ENCODE measurements around the gene ING2.
"Not testable (repeated sequence)": the region's sequence is repeated elsewhere in the genome, so short reads cannot be mapped to it uniquely, and the experiment has no call there.

ING2 gene

DNA sequence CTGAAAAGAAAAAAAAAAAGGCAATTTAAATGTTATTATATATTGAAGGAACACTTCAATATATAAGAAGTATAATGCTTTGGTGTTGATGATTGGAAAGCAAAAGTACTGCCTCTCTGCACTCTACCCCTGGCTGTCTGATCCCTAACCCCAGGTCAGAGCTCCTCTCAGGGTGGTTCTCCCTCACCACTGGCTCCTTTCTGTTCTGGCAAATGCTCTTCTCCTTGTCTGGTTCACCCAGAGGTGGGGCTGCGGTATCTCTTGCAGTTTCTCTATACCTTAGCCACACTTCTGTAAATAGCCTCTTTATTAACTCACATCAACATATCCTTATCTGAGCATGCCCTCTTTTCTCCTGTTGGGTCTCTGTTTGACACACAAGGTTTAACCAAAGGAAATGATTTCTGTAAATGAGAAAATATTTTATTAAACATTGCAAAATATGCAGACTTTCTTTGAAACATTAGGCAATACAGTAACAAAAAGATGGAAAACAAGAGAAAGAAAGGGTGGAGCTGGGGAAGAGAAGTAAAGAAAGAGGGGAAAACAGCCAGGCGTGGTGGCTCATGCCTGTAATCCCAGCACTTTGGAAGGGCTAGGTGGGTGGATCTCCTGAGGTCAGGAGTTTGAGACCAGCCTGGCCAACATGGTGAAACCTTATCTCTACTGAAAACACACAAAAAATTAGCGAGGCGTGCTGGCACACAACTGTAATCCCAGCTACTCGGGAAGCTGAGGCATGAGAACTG lies 45.7 kb downstream of the ING2 start:
- DNase-seq = no peak

DNA sequence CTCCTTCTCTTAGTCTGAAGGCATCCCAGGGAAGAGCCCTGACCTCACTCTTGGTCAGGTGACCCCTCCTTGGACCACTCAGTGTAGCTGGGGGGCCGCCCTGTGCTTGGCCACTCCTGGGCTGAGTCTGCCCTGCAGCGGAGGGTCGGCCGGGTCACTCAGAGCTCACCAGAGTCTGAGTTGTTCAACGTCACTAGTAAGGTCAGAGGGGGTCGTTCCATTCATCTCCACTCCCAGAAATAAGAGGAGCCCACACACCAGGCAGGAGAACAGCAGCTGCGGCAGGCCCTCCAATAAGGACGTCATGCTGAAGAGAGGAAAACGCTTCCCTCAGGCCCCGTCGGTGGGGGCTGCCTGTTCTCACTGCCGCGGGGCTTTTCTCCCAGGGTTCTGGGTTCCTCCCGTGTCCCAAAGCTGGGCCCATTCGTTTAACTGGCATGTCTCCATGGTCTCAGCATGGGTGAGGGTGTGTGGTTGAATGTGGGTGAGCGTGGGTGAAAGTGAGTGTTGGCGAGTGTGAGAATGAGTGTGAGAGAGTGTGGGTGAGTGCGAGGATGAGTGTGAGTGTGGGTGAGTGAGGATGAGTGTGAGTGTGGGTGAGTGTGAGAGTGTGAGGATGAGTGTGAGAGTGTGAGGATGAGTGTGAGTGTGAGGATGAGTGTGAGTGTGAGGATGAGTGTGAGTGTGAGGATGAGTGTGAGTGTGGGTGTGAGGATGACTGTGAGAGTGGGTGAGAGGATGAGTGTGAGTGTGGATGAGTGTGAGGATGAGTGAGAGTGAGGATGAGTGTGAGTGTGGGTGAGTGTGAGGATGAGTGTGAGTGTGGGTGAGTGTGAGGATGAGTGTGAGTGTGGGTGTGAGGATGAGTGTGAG lies 47.7 kb downstream of the ING2 start:
- DNase-seq = no peak

DNA sequence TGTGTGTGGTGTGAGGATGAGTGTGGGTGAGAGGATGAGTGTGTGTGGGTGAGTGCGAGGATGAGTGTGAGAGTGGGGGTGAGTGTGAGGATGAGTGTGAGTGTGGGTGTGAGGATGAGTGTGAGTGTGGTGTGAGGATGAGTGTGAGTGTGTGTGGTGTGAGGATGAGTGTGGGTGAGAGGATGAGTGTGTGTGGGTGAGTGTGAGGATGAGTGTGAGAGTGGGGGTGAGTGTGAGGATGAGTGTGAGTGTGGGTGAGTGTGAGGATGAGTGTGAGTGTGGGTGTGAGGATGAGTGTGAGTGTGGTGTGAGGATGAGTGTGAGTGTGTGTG lies 48.3 kb downstream of the ING2 start:
- DNase-seq = not testable (repeated sequence)

DNA sequence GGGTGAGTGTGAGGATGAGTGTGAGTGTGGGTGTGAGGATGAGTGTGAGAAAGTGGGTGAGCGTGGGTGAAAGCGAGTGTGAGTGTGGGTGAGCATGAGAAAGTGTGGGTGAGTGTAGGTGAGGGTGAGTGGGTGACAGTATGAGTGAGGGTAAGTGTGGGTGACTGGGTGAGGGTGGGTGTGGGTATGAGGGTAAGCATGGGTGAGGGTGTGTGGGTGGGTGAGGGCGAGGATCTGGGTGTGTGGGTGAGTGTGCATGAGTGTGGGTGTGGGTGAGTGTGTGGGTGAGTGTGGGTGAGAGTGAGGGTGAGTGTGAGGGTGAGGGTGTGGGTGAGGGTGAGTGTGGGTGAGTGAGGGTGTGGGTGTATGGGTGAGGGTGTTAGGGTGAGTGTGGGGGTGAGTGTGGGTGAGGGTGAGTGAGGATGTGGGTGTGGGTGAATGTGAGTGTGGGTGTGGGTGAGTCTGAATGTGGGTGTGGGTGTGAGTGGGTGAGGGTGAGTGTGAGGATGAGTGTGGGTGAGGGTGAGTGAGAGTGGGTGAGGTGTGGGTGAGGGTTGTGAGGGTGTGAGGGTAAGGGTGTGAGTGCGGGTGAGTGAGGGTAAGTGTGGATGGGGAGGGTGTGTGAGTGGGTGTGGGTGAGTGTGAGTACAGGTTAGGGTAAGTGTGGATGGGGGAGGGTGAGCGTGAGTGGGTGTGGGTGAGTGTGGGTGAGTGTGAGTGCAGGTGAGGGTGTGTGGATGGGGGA lies 48.9 kb downstream of the ING2 start:
- DNase-seq = no peak

DNA sequence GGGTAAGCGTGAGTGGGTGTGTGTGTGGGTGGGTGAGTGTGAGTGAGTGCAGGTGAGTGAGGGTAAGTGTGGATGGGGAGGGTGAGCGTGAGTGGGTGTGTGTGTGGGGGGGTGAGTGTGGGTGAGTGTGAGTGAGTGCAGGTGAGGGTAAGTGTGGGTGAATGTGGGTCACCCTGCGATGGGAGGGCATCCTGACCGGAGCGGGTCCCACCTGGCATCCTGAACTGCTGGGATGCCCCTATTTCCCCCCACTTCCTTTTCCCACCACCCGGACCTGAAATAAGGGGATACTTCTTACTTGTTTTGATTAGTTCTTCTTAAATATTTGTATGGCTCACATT lies 49.5 kb downstream of the ING2 start:
- no peak for DNase-seq

DNA sequence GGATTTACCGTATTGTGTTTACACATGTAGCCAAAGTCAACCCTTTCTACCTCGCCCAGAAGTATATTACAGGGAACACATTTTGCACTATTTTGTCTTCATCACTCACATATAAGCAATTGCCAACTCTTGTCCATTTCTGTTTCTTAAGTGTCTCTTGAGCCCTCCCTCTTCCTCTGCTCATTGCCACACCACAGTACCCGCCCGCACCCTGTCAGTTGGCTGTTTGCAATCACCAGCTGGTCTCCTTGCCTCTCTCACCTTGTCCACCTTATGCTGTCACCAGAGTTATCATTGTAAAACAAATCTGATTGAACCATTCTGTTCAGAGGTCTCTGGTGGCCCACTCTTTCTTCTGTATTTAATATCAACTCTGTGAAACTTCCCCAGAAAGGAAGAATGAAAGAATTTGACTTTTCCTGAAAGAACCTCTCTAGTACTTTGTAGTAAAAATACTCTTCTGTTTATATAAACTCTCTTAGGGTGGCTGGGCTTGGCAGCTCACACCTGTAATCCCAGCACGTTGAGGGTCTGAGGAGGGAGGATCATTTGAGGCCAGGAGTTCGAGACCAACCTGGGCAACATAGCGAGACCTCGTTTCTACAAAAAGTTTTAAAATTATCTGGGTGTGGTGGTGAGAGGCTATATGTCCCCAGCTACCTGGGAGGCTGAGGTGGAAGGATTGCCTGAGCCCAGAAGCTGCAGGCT lies 50.2 kb downstream of the ING2 start:
- DNase-seq = no peak

DNA sequence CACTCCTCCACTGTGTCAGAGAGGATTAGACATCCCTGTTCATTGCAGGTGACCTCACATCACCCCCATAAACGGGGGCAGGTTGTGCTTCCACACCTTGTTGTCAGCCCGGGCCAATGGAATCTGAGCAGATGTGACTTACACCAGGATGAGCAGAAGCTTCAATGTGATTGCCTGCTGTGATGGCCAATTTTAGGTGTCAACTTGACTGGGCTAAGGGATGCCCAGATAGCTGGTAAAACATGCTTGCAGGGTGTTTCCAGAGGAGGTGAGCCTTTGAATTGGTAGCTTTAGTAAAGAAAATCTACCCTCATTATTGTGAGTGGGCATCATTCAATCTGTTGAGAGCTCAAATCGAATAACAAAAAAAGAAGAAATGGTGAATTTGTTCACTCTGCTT lies 52.1 kb downstream of the ING2 start:
- no peak for DNase-seq

DNA sequence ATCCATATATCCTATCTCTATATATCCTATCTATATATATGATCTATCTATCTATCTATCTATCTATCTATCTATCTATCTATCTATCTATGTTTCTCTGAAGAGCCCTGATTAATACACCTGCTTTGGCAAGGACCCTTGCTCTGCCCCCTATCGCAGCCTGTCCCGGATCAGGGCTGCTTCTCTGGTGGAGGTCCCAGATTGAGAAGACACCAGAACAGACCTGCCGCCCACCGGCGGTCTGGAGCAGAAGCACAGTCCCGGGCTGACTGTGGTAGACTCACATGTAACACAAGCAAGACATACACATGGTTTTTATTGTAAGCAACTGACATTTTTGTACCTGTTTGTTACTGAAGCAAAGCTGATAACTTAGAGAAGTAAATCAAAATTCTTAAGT lies 52.8 kb downstream of the ING2 start:
- DNase-seq = no peak

DNA sequence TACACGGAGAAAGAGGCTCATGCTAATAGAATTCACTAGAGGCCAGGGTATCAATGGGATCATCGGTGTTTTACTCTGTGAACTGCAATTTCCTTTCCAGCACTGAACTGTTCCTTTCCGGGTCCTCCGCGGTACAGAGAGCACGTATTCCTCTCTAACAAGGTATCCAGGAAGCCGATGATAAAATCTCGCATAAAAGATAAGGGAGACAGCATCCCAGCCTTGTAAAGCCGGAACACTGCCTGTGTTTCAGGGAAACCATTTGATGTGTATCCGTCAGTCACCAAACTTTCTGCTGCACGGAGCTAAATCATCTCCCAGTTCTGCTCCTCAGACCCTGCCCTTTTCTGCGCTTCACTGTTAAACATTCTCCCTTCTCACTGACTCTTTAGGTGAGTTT lies 54.0 kb downstream of the ING2 start:
- no peak for DNase-seq

DNA sequence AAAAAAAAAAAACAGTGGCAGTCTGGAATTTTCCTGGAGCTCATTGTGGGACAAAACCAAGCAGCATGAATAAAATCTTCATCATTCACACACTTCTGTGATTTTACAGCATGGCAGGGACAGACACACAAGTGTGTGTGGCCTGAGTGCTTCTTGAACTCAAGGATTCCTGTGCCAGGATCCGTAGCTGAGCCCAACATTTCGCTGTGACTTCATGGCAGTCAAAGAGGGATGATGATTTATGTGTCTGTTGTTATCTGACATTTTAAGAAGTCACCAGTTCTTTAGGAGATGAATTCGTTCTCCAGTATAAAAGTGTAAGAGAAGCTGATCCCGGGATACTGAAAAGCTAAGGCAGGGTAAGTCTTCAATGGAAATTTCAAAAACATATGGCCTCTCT lies 57.0 kb downstream of the ING2 start:
- DNase-seq = no peak

Measured in NCI-H1092 (cell line).